ENCODE data around the gene ZNF322. TPM values are rescaled to one million over a fixed set of nuclear protein-coding genes. Genes with fewer than 3 reads are reported as not detected.
"Not testable (repeated sequence)": the region's sequence is repeated elsewhere in the genome, so short reads cannot be mapped to it uniquely, and the experiment has no call there.

Gene ZNF322, protein sequence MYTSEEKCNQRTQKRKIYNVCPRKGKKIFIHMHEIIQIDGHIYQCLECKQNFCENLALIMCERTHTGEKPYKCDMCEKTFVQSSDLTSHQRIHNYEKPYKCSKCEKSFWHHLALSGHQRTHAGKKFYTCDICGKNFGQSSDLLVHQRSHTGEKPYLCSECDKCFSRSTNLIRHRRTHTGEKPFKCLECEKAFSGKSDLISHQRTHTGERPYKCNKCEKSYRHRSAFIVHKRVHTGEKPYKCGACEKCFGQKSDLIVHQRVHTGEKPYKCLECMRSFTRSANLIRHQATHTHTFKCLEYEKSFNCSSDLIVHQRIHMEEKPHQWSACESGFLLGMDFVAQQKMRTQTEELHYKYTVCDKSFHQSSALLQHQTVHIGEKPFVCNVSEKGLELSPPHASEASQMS
- total RNA-seq: 10 to 100 TPM; 17.2 to 24.0 TPM

DNA sequence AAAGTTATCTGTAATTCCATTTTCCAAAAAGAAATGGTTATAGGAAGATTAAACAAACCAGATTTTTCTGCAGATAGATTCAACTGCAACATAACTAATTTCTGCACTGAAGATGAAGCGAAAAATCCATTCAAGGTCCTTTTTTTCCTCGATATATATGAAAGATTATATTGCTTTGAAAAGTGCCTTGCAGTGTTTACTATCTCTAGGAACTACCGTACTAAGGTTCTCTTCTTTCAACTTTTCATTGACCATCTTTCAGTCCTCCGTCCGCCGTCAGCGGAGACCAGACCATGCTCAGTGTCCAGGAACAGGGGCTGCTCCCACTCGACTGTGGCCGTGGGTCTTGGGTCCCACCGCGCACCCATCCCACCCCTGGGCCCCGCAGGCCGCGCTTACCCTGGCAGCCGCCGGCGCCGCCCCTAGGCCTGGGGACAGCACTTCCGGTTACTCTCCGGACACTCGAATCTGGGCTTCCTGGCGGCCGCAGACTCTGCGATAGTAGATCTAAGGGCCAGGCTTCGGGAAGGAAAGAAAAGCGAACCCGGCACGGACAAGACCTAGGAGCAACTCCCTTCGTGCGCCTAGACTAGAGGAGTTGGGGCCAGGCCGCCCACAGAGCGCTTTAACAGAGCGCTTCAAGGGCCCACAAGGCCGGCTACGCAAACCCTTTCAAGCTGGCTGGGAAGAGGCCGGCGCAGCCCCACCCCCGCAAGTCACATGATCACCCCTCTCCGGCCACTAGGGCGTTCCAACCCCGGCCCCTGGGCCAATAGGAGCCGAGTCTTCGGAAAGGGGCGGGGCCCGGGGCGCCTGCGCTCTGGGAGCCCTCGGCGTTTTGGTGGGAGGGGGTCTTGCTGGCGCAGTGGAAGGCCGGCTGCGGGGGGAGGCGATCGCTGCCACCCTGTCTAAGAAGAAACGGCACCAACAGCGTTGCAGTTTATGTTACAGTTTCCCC lies at the start of gene ZNF322:
Gene ZNF322 (minus strand): TSS at position 705 of the 958 bp plus-strand sequence. CDS start 21,193 bp downstream, outside the sequence.
- TF ChIP-seq, protein P1, sequence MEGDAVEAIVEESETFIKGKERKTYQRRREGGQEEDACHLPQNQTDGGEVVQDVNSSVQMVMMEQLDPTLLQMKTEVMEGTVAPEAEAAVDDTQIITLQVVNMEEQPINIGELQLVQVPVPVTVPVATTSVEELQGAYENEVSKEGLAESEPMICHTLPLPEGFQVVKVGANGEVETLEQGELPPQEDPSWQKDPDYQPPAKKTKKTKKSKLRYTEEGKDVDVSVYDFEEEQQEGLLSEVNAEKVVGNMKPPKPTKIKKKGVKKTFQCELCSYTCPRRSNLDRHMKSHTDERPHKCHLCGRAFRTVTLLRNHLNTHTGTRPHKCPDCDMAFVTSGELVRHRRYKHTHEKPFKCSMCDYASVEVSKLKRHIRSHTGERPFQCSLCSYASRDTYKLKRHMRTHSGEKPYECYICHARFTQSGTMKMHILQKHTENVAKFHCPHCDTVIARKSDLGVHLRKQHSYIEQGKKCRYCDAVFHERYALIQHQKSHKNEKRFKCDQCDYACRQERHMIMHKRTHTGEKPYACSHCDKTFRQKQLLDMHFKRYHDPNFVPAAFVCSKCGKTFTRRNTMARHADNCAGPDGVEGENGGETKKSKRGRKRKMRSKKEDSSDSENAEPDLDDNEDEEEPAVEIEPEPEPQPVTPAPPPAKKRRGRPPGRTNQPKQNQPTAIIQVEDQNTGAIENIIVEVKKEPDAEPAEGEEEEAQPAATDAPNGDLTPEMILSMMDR (IDR thresholded peaks at IDR 0.05): no peak
- peak; percentile 96 for DNase-seq
- intact Hi-C loops (cut with DNase I): no loop called here
- peak within 1 kb of the TSS; percentile 76 to 88 for H3K9ac ChIP-seq (ENCODE audit: low read depth in 2 of 2, low read length in 2 of 2)
- no peaks in the 10 kb centered on the region for H3K36me3 ChIP-seq
- peak within 1 kb of the TSS; percentile 53 for H3K4me3 ChIP-seq
- no peaks in the 10 kb centered on the region for H3K9me3 ChIP-seq
- H3K4me1 ChIP-seq: peaks cover 8% of the 10 kb centered on the region
- peak within 1 kb of the TSS; percentile 58 for H3K27ac ChIP-seq
- no peaks in the 10 kb centered on the region for H3K27me3 ChIP-seq

DNA sequence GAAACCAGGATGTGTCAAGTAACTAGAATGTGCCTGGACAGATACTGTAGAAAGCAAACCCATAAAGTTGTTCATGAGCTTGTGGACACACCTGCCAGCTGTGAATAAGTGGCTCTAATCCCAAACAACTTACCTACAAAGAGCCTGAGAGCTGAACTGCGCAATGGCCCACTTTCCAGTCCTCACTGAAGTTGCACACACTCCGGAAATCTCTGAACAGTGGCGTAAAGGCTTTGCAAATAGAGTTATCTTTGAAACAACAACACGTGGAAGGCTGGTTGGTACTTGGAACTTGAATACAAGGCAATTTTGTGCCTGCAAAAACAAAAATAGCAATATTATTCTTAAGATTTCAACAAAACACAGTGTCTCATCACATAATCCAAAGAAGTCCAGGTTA lies 46.2 kb upstream of the ZNF322 start:
- H3K4me1 ChIP-seq; DNase-seq; H3K27ac ChIP-seq; H3K36me3 ChIP-seq; H3K4me3 ChIP-seq; H3K9me3 ChIP-seq; H3K27me3 ChIP-seq; intact Hi-C loops (cut with DNase I); H3K9ac ChIP-seq (ENCODE audit: low read depth in 2 of 2, low read length in 2 of 2): not testable (repeated sequence)

DNA sequence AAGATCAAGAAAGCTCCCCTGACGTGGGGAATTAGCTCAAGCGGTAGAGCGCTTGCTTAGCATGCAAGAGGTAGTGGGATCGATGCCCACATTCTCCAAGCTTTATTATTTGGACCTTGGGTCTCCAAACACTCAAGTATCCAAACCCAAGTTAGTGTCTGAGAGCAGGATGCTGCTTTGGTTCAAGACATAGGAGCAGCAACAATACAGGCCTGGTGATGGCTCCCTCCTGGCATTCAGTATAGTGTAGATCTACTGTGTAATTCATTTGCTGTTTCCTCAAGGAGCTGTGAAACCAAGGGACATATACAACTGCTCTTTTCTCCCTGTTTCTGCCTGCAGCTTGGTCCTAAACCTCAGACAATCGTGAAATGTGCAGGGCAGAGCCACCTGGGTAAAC lies 45.8 kb upstream of the ZNF322 start:
- H3K9ac ChIP-seq (ENCODE audit: low read depth in 2 of 2, low read length in 2 of 2); H3K27me3 ChIP-seq; H3K4me3 ChIP-seq; H3K36me3 ChIP-seq; H3K9me3 ChIP-seq; intact Hi-C loops (cut with DNase I); DNase-seq; H3K27ac ChIP-seq; H3K4me1 ChIP-seq: not testable (repeated sequence)

DNA sequence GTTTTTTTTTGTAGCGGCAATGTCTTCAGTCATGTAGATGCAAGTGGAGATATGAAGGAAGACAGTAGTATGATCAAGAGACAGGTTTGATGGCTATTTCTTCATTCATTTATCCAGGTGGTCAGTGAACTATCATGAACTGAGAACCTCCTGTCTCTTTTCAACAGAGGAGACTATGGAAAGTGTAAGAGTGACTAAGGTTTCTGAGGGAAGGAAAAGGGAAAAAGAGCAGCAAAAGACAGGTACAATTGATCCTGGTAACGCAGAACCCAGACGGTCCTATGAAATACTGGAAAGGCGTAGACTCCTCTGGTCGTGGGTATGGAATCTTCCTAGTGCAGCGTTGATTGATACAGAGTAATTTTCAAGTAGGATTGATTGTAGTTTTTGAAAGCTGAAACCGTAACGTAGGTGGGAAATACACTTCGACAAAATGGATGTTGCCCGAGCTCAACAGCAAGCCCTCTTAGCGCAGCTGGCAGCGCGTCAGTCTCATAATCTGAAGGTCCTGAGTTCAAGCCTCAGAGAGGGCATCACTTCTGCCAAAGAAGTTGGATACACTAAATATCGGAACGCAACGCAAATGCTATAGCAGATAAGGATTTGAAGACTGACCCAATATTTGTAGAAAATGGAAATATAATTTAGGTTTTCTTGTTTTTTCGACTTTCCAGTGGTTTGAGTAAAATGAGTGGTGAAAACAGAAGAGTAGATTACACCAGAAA lies 41.6 kb upstream of the ZNF322 start:
- H3K9ac ChIP-seq (ENCODE audit: low read depth in 2 of 2, low read length in 2 of 2); H3K27ac ChIP-seq; H3K4me3 ChIP-seq; H3K9me3 ChIP-seq; H3K36me3 ChIP-seq; intact Hi-C loops (cut with DNase I); H3K27me3 ChIP-seq; H3K4me1 ChIP-seq; DNase-seq: not testable (repeated sequence)

DNA sequence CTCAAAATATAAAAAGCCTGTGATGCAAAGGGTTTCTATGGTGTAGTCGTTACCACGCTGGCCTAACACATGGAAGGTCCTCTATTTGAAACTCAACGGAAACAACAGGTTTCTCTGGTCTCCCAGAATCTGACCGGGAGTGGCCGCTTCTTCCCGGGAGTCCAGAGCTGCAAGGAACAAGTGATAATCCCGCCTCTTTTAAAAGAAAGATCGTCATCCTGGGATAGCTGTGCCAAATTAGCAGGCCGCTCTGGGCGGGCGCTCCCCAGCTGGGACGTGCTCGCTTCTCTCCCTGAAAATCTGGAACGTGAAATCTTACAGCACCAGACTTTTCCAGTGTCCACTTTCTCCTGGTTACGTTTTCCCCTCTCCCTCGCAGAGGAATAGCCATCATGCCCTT lies 38.0 kb upstream of the ZNF322 start:
- H3K9ac ChIP-seq (ENCODE audit: low read depth in 2 of 2, low read length in 2 of 2); H3K9me3 ChIP-seq; intact Hi-C loops (cut with DNase I); DNase-seq; H3K27me3 ChIP-seq; H3K27ac ChIP-seq; H3K4me3 ChIP-seq; H3K4me1 ChIP-seq; H3K36me3 ChIP-seq: not testable (repeated sequence)

DNA sequence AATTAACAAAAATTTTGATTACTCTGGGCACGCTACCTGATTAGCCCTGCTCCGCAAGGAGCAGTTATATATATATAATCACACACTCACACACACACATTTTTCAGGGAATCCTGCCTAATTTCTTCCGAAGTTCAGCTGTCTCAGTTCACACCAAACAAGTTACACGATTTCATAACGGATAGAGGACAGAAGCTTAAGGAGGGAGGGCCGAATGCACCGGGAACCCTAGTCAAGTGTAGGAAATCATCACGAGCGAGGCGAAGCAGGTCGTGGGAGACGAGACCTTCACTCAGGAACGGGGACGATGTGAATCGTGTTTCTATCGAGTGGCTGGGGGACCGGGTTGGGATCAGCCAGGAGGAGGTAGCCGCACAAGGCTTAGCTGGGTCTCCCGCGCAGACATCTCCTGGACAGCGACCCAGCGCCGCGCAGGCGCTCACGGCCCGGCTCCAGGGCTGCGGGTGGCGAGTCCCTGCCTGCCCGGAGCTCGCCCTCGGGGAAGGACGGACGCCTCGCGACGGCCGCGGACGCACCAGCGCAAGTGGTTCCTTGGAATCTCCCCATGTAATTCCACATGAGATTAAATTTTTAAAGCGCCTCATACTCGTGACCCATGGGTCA lies 29.9 kb upstream of the ZNF322 start:
- H3K36me3 ChIP-seq; DNase-seq; H3K27me3 ChIP-seq; H3K9me3 ChIP-seq; H3K27ac ChIP-seq; H3K4me1 ChIP-seq; intact Hi-C loops (cut with DNase I); H3K4me3 ChIP-seq; H3K9ac ChIP-seq (ENCODE audit: low read depth in 2 of 2, low read length in 2 of 2): not testable (repeated sequence)

DNA sequence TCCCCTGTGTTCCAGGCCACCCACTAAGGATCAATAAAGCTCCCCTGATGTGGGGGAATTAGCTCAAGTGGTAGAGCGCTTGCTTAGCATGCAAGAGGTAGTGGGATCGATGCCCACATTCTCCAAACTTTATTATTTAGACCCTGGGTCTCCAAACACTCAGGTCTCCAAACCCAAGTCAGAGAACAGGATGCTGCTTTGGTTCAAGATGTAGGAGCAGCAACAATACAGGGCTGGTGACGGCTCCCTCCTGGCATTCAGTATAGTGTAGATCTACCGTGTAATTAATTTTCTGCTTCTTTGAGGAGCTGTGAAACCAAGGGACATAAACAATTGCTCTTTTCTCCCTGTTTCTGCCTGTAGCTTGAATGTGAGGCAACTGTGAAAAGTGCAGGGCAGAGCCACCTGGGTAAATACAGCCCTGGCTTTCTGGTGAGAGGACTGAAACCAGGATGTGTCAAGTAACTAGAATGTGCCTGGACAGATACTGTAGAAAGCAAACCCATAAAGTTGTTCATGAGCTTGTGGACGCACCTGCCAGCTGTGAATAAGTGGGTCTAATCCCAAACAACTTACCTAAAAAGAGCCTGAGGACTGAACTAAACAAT lies 23.0 kb upstream of the ZNF322 start:
- H3K27ac ChIP-seq; H3K9ac ChIP-seq (ENCODE audit: low read depth in 2 of 2, low read length in 2 of 2); H3K27me3 ChIP-seq; H3K9me3 ChIP-seq; H3K36me3 ChIP-seq; DNase-seq; H3K4me3 ChIP-seq; intact Hi-C loops (cut with DNase I); H3K4me1 ChIP-seq: not testable (repeated sequence)

DNA sequence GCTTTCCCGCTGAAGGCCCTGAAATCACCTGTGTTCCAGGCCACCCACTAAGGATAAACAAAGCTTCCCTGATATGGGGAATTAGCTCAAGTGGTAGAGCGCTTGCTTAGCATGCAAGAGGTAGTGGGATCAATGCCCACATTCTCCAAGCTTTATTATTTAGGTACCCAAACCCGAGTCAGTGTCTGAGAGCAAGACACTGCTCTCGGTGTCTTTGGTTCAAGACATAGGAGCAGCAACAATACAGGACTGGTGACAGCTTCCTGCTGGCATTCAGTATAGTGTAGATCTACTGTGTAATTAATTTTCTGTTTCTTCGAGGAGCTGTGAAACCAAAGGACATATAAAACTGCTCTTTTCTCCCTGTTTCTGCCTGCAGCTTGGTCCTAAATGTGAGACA lies 13.7 kb upstream of the ZNF322 start:
- H3K9me3 ChIP-seq; DNase-seq; H3K9ac ChIP-seq (ENCODE audit: low read depth in 2 of 2, low read length in 2 of 2); H3K4me1 ChIP-seq; H3K27me3 ChIP-seq; intact Hi-C loops (cut with DNase I); H3K4me3 ChIP-seq; H3K36me3 ChIP-seq; H3K27ac ChIP-seq: not testable (repeated sequence)

DNA sequence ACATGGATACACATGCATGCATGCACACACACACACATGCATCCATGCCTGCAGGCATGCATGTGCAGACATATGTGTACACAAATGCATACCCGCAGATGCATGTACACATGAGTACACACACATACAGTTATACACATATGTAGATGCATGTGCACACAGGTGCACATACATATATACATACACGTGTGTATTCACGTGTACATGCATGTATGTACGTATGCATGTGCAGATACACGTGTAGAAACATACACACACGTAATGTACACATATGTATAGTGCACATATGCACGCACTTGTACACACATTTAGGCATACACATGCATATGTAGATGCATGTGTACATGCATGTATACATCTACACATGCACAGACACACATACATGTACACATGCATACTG lies 11.0 kb upstream of the ZNF322 start:
- H3K27ac ChIP-seq; H3K4me1 ChIP-seq; H3K9ac ChIP-seq (ENCODE audit: low read depth in 2 of 2, low read length in 2 of 2); H3K36me3 ChIP-seq; DNase-seq; intact Hi-C loops (cut with DNase I); H3K9me3 ChIP-seq; H3K4me3 ChIP-seq; H3K27me3 ChIP-seq: not testable (repeated sequence)

DNA sequence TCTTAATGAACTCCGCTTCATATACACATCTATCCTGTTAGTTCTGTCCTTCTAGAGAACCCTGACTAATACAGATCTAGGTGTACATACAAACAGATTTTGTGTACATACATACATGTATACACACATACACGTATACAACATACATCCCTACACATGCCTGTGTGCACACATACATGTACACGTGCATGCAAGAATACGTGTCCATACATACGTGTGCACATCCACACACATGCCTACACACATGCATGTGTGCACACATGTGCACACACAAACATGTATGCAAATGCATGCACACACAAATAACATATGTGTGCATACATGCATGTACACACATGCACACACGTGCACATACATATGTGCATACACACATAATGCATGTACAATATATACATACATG lies 10.5 kb upstream of the ZNF322 start:
- H3K27ac ChIP-seq; H3K36me3 ChIP-seq; intact Hi-C loops (cut with DNase I); H3K27me3 ChIP-seq; H3K4me1 ChIP-seq; H3K9me3 ChIP-seq; DNase-seq; H3K9ac ChIP-seq (ENCODE audit: low read depth in 2 of 2, low read length in 2 of 2); H3K4me3 ChIP-seq: not testable (repeated sequence)
